ENCODE measurements around the gene KDM1A.

Gene KDM1A

DNA sequence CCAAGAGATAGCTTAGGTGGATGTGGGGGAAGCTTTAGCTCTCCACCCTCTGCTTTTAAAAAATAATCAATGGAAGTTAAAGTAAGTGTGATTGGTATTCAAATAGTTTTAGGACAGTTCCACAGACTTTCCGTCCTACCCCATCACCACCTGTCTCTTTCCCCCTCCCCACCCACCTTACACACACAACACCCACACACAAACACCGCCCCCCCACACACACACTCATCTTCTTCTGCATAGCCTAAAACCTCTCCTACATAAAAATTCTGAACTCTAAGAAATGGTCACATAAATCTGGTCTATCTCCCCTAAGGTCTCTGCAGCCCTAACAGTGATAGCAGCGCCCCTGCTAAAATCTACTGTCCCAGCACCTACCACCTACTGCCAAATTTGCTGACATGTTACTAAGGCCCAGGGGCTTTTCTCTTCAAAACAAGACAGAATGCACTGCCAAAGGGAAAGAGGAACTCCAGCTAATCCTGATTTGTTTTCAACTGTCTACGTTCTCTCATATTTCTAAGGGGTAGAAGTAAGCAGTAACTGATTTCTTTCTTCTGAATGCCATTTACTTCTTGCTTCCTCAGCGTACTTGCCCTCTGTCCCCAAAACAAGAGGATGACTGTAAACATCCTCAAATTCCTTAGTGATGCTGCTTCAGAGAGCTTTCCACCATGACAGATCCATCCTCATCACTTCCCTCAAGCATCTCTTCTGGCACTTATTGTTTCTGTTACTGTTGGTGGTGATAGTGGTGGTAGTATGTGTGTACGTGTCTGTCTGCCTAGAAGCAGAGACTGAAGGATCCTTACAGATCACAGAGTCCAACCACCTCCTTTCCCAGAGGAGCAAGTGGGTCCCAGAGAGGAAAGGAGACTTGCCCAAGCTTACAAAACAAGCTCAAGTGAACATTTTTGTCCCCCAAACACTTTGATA is 92.6 kb downstream of the KDM1A start:
- DNase-seq, result peak; percentile 40

DNA sequence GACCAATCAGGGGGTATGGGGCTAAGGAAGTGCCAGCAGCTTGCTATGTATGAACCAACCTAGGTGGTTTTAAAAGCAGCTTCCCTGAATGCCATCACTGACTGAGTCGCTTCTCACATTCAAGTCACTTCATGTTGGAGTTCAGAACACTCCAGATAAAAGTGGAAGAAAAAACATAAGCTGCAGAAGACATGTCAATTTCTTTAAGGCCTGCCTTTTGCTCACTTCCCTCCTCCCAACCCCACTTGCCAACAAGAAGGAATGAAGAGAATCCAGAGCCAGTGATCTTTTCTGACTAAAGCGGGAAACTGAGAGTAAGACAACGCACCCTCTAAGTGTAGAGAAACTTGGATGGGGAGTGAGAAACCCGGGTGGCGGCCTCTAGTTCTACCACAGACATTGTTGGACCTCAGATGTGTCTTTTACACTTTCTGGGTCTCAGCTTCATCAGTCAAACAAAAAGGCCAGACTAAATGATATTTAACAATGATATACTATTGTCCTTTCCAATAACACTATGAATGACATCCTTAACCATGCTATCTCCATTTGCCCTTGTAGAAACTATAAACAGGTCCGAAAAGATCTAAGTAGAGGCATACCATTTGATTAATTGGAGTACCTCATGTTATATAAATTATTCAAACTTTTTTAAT is 95.3 kb downstream of the KDM1A start:
- DNase-seq, result peak; percentile 42

DNA sequence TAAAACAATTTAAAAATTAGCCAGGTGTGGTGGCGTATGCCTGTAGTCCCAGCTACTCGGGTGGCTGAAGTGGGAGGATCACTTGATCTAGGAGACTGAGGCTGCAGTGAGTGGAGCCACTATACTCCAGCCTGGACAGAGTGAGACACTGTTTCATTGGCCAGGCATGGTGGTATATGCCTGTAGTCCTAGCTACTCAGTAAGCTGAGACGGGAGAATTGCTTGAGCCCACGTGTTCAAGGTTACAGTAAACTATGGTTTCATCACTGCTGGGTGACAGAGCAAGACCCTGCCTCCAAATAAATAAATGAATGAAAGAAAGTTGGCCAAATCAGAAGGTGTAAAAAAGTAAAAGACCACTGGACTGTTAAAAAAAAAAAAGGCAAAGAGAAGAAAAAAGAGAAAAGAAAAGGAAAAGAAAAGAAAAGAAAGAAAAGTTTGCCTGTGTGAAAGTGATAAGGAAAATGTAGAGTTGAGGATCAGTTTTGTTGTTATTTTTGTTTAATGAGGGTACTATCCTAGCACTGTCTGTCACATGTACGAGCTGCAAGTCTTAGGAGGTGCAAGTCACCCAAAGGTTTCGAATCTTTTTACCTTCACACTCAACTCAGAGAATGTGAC is 97.1 kb downstream of the KDM1A start:
- DNase-seq, result peak; percentile 31

DNA sequence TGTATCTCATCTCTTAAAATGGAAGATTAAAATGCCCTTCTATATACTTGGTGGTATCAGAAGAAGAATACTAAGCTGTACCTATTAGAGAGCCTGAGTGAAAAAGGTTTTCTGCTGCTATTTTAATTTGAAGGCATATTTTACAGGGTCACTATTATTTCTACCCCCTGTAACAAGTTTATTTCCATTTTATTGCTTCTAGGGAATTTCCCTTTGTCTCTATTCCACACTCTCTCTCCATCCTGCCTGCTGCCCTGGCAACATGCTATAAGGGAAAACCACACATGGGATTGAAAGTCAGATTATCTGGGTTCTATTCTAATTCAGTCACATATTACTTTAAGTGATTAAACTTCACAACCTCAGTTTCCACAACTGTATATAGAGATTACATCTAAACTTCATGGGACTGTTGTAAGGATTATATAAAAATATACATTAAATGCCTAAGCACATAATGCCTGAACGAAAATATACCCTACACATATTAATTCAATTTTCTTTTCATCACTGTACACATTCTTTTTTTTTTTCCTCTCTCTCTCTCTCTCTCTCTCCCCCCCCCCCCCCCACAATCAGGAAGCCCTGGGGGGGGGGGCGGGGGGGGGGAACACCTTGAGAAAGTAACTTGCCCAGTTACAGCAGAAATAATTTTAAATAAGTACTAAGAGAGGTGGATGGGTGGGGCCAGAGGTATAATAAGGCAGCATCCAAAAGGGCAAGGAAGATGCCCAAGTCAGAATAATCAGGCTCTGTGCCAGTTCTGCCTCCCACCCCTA is 97.8 kb downstream of the KDM1A start:
- no peak for DNase-seq

DNA sequence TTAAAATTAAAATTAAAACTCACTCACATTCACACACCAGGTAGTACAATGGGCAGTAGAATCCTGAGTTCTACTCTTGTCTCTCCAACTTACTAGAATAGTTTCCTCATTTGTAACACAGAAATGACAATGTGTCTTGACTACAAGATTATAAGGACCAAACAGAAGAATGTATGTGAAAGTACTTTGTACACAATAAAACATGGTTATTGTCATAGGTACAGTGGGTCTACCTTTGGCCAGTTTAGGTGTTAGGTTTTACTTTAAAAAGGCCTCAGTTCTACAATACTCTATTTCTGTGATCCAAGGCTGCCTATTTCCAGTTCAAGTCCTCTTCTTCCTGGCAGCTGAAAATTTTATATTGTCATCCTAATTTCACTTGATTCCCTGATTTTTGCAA is 99.1 kb downstream of the KDM1A start:
- no peak for DNase-seq

DNA sequence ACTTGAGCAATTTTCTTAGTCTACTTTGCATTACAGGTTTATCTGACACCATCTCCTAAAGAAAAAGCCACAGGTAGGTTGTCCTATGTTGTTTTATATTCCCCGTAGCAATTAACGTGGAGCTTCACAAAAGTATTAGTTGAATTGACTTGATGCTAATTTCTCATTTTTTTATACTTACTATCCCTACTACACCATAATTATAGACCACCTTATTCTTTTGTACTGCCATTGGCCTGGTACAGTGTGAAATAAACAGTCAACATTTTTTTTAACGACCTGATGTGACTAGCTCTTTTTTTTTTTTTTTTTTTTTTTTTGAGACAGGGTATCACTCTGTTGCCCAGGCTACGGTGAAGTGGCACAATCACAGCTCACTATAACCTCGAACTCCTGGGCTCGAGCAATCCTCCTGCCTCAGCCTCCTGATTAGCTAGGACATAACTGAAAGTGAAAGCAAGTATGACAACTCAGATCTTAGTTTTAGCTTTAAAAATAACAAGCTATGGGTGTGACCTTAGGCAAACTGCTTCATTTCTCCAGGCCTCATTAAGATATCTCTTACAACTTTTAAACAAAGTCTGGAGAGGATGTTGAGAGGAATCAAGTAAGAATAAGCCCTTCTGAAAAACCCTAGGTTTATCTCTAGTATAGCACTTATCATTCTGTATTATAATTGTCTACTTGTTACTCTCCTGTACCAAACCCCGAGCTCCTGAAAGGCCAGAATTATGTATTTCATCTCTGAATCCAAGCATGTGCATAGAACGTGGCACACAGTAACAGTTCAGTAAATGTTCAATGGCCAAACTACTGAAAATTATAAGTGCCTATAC is 99.9 kb downstream of the KDM1A start:
- peak; percentile 89 for DNase-seq

DNA sequence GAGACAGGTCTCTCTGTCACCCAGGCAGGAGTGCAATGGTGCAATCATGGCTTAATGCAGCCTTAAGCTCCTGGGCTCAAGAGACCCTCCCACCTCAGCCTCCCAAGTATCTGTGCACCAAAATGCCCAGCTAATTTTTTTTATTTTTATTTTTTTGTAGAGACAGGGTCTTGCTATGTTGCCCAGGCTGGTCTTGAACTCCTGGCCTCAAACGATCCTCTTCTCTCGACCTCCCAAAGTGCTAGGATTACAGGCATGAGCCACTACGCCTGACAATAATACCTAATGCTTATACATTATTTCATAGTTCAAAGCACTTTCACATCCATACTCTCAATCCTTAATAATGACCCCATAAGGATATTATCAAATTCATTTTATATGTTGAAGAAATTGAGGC is 101.1 kb downstream of the KDM1A start:
- no peak for DNase-seq

DNA sequence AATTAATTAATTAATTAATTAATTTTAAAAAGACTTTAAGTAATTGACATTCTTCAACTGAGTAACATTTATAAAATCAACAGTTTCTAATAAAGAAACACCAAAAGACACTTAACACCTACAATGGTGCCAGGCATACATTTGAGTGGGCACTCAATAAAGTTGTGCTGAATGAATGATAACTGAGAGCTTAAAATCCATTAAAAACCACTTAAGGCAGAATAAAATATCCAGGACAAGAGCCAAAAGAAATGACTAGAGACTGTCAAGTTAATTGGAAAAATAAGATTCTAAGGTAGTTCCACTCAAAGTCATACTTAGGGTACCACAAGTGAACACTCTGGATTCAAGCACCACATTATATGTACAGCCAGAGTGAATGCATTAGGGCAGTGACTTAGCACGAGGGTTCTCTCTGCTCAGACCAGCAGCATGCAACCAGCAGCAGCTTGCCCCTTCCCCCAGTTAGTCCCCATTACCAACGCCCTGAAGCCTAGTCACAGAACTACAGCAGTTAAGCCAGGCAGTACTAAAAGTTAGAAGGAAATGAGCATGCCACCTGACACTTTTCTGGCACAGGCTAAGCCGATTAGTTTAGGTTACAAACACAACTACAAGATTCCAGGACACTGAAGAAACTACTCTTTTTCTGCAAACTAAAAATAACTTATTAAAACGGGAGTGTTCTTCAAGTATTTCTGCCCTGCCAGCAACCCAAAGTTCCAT is 102.9 kb downstream of the KDM1A start:
- DNase-seq, result no peak

DNA sequence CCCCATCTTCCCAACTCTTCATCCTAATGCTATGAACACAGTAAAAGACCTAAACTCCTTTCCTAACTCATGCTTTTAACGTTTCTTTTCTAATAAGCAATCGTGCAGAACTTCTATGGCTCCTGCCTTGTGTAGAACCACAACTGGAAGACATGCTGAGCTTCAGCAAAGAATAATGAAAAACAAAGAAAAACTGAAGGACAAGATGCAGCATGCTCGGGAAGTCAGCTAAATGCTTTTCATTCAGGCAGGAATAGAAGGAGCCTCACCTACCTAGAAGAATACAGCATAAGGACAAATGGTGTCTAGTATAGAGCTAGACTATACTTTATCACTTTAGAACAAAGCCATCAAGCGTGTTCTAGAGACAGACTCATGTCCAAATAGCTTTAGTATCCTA is 103.5 kb downstream of the KDM1A start:
- no peak for DNase-seq

DNA sequence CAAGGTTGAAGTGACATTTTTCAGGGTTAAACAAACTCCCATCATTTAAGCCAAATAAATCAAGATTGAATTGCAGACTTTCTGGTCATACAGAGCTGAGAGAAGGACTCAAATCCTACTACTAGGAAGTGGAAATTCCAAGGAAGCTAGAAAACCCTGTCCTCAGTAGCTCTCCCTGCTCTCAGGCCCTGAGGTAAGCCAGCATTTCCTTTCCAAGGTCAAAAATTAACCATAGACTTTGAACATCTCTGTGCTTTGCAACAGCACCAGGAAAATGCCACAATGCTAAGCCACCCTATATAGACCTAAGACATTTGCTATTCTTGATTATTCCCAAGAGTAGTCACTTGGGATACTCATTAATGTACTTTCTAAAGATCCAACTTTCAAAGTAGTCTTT is 104.3 kb downstream of the KDM1A start:
- DNase-seq, result no peak

DNA sequence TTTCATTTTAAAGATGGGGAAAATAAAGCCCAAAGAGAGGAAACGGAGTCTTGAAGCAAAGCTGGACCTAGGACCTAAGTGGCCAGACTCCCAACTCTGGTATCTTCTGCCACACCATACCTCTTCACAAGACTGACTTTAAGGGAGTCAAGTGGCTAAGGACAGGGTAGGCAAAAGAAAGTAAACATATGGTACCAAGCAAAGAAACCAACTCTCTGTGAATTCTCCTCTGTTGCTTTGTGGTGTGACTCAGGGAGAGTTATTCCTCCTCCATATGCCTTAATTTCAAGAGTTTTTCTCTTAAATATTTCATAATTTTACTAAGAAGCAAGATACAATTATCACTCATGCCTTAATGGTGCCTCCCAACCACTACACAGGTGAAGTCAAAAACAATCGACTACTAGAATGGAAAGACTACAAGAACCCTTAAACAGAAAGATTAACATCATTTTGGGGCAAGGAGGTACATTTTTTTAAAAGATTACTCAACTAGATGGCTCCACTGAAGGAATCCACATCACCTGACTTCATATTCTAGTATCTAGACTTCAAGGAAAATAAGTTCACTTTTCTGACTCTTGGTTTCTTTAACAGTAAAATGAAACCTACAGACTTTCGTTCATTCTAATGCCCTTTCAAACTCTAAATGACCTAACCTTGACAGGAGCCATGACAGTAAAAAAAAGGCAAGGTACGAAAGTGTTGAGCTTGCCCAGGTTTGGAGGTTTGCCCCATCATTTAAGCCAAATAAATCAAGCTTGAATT is 105.2 kb downstream of the KDM1A start:
- no peak for DNase-seq

DNA sequence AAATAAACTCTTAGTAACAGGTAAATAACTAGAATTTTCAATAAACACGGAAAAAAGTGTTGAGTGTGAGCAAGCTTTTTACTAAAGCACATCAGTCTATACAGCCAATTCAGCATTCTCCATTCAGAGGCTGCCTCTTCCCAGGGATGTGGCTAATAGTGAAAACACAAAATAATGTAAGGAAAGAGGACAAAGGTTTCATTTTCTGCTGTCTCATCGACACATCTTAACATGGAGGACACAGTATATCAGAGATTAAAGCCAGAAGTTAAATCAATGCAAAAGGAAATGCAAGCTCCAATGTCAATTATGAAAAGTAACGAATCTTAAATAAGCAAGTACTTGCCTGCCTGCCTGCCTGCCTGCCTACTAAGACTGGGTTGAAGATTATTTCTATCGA is 106.2 kb downstream of the KDM1A start:
- DNase-seq, result no peak

DNA sequence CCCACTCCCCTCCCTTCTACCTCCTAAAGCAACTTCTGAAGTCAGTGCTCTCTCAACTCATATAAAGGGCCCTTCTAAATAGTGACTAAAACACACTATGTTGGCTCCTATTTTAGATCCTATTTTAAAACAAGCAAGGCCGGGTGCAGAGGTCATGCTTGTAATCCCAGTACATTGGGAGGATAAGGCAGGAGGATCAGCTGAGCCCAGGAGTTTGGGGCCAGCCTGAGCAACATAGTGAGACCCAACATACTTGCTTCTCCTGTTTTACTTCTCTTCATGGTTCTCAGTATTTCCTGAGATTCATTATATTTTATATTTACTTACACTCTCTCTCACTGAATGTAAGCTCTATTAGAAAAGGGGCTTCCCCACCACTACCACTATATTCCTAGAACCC is 106.9 kb downstream of the KDM1A start:
- DNase-seq, result no peak

DNA sequence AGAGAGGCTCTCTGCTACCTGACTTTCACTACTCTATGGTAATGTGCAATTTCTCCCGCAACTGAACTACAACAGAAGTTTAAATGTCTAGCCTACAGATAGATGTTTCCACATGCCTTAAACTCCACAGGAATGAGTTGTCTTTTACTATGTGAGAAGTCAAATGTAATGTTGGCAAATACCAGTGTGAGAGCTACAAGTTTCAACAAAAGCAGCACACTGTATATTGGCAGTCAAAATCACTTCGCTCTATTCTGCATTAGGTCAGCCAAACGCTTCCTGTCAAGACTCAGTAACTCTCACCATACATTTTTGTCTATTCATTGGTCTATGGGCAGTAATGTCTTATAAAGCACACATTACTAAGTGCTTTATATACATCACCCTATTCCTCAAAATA is 107.5 kb downstream of the KDM1A start:
- no peak for DNase-seq

DNA sequence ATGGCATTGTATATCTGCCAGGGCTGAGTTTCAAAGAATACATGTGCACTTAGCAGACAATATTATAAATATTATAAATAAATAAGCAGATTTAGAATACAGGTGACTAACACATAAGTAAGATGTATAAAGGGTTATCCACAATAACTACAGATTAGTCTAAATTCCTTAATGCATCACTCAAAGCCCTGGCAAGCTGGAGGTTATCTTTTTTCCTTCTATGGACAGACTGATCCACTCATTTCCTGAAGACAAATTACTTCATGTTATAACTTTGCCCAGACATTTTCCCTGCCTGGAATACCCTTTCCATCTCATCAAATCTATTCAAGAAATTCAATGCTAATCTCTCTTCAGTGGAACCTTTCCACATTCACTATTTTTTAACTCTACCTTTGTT is 110.6 kb downstream of the KDM1A start:
- no peak for DNase-seq

DNA sequence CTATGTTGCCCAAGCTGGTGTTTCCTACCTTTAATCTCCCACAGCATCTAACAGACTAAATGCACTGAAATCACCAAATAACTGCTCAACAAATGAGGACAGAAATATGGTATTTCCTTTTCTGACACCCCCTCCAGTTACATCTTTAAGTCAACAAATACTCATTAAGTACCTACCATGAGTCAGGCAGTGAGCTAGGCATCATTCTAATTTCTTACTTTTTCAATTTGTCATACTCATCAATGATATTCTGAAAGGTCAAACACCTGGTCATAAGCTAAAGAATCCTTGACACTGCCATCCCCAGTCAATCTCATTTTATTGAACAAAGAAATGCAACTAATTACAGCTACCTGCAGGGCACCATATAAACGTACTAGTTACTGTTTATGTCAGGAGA is 112.8 kb downstream of the KDM1A start:
- DNase-seq, result no peak
